HG03060 (cell line): ENCODE measurements around the gene SMARCA1.
"Not testable (repeated sequence)": the region's sequence is repeated elsewhere in the genome, so short reads cannot be mapped to it uniquely, and the experiment has no call there.

Experiments
- ATAC-seq: cut with Tn5 transposase; IDR thresholded peaks from one replicate; pipeline ENCODE4 v1.9.1; 2021; ENCODE audit warnings: low read depth, moderate number of reproducible peaks; ENCODE audit not compliant: unreplicated experiment

SMARCA1 gene

GRCh38 chrX:129523079-129523911, at the start of gene SMARCA1:
Gene SMARCA1, minus strand, starts transcription at chrX:129523490. Its CDS starts 120 bp downstream, at chrX:129523370.
- ATAC-seq: no peak

- ATAC-seq: no peak
These were observed 49.1 kb upstream of the SMARCA1 start for GRCh38 chrX:129572422-129572821.

- ATAC-seq: no peak
These were observed 45.1 kb upstream of the SMARCA1 start for GRCh38 chrX:129568349-129568748.

GRCh38 chrX:129566073-129566472, 42.8 kb upstream of the SMARCA1 start:
- no peak for ATAC-seq

DNA sequence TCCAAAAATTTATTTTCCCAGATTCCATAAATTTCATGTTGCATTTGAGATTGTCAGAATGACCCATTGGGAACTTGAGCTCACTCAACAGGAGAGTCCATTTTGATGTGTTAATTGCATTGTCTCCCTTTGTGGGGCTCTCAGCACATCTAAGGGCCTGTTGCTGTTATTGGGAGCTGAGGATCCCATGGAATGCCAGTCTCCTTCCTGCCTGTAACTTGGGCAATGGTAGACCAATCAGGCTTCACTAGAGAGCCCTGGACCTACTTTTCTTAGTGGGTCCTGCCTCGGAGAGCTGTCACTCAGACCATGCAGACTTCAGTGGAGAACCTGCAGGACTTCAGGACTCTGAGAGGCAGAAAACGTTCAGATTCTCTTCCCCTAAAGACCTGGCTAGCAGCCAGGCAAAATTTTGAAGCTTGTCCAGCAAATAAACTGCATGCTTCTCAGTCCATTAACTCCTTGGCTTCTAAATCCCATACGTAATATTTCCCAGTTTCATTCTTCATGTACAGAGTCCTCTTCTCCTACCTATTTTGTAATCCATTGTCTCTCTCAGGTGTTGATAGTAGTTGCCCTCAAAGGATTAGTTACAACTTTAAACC, 41.9 kb upstream of the SMARCA1 start:
- ATAC-seq: no peak

- not testable (repeated sequence) for ATAC-seq
These were observed 41.1 kb upstream of the SMARCA1 start for GRCh38 chrX:129564345-129564744.

GRCh38 chrX:129561453-129561852, 38.2 kb upstream of the SMARCA1 start:
- ATAC-seq: no peak

- ATAC-seq: no peak
These were observed 36.5 kb upstream of the SMARCA1 start for GRCh38 chrX:129559783-129560182.

DNA sequence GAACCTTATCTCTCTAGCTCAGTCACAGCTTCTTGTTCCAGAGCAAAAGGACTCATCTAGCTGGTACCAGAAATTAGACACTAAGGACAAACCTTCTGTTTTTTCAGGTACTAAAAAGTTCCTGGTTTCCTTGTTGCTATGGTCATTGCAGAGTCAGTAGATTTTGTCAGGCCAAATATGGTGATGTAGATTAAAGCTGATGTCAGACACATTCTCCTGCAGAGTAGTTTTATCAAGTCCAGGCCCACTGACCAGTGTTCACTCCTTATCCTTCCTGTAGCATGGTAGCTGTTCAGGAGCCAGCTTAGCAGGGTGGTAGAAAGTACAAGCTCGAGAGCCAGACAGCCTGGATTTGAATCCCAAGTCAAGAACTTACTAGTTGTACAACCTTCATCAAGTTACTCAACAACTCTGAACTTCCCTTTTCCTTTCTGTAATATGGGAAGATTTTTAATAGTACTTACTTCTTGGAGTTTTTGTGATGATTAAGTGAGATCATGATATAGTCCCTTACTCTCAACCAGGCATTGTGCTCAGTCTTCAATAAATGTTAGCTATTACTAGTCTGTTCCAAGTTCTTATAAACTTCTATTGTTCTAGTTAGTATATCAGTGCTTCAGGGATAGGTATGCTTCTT, 34.7 kb upstream of the SMARCA1 start:
- no peak for ATAC-seq

DNA sequence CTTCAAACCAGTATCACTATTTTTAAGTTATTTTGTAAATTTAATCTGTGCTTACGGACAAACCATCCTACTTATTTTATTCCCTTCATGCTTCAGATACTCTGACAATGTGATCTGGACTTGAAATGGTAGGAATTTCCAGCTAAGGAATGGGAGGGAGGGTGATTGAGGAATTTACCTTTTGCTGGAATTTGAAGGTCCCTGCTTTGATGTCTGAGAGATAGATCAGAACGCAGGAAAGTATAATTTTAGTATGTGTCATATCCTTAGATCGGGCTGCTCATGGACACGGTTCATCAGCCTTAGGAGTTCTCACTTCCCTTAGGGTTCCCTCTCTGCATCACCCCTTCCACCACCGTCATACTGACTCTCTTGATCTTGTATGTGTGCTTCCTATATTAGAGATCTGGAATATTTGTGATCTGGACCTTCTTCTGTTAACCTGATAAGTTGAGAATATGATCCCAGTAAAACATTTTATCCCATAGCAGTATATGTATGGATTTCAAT, 33.6 kb upstream of the SMARCA1 start:
- ATAC-seq: no peak

DNA sequence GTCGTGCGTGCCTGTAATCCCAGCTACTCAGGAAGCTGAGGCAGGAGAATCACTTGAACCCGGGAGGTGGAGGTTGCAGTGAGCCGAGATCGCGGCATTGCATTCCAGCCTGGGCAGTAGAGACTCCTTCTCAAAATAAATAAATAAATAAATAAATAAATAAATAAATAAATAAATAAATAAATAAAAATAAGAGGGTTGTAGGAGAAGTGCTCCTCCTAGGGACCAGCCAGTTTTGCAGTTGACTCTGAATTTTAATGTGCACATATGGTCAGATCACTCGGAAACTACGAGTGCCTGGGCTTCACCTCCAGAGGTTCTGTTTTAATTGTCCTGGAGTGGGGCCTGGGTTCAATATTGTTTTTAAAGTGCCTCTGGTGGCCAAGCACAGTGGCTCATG, 31.5 kb upstream of the SMARCA1 start:
- ATAC-seq: not testable (repeated sequence)

DNA sequence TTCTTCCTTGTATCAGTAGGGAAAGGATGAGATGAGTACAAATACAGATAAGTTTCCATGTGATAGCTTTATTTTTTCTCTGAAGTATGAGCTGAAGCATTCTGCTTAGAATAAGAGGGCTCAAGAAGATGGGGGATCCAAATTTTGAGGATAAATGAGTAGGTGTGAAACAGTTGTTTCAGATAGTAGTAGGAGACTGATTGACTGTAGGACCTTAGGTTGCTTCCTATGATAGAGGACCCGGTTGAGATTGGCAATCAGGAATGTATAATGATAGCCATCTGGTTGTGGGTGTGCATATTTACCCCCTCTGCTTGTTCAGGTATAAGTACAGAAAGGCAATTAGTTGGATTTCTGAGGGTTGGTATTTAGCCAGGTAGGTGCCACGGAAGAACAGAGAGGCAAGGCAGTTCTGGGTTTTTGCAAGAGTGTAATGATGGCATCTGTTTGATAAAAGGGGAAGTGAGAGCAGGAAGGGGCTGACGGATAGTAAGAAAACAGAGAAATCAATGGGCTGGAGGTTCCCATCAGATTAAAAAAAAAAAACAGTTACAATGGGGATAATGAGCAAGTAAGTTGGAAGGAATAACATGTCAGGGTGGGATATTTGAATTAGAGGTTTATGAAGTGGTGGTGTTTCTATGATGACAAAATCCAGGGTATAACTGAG, 30.5 kb upstream of the SMARCA1 start:
- ATAC-seq: peak; percentile 92

DNA sequence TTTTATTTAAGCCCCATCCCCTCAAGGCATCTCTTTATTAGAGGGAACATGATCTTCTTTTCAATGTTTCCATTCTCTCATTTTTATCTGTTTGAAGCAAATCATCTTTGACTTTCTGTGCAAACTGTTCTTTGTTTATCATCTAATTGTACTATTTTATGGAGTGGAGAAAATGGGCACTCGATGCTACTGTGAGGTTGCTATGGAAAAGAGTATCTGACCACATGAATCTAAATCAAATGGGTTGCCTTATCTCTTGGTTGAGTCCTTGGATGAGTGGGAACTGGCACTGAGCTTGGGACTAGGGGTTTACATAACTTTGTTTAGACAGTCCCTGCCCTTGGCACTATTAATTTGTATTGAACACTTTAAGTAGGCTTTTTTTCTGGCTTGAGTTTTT, 25.8 kb upstream of the SMARCA1 start:
- ATAC-seq: no peak

DNA sequence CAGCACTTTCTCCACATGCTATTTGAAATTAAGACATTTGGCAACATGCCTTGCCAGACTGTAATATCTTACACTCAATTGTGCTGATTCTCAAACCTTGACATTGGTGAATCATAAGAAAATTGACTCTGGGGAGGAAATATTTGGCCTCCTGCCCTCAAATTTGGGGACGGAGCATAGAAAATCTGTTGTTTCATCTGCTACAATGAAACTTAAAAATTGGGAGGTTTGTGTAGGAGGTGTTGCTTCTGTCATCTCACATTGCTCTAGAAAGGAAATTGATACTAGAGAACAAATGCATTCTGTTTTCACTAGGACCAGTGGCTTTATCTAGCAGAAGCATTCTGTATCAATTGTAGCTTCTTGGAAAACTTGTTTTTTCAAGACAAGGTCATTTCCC, 22.1 kb upstream of the SMARCA1 start:
- no peak for ATAC-seq

DNA sequence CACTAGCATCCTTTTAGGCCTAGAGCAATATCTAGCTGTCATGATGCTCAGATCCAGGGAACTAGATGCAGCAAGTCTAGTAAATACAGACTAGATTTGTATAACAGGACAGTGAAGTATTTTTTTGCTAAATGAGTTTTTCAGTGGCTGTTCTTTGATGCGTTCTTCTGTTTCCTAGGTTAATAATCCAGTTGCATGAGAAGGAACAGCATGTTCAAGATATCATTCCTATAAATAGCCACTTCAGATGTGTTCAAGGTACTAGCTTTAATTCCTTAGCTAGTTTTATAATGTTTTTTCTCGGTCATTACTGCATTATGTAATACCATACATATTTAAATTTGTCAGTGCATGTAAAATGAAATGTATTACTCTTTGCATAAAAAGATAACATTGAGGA, 21.5 kb upstream of the SMARCA1 start:
- no peak for ATAC-seq

- no peak for ATAC-seq
These were observed 17.5 kb upstream of the SMARCA1 start for GRCh38 chrX:129540722-129541184.

GRCh38 chrX:129540068-129540653, 16.9 kb upstream of the SMARCA1 start, which contains the start of gene OCRL:
Gene OCRL, plus strand, starts transcription at chrX:129540259. Its CDS starts 181 bp downstream, at chrX:129540440.
- ATAC-seq: peak; percentile 60

DNA sequence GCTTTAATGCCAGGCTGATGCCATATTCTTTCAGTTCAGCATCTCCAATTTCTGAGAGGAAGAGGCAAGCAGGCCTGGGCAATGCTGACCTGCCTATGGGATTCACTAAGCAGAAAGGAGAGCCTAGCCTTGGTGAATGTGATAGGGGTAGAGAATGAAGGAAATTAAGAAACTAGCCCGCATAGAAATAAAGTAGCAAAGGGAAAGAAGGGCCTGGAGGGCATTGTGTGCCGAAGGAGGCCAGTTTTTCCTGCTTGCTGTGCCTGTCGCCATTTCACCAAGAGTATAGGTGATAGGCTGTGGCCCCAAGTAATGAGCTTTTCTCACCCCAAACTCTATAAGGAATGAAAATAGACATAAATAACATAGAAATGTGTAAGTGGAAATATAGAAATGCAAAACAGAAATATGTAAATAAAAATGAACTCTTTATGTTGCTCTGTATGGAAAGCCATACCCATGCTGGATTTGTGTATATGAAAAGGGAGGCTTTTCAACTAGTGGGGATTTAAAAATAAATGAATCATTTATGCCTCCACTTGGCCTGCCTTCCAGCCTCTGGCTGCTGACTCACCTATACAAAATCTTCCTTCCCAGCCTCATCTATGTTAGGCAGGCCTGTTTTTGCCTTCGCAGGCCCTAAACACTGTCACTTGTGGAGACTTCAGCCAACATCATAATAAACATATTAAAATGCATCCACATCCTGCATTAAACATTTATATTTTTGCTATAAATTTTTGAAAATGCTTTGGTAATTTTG, 11.7 kb upstream of the SMARCA1 start:
- no peak for ATAC-seq

GRCh38 chrX:129531132-129531531, 7.8 kb upstream of the SMARCA1 start:
- no peak for ATAC-seq
